ENCODE measurements around the gene PLIN5.

PLIN5 gene

DNA sequence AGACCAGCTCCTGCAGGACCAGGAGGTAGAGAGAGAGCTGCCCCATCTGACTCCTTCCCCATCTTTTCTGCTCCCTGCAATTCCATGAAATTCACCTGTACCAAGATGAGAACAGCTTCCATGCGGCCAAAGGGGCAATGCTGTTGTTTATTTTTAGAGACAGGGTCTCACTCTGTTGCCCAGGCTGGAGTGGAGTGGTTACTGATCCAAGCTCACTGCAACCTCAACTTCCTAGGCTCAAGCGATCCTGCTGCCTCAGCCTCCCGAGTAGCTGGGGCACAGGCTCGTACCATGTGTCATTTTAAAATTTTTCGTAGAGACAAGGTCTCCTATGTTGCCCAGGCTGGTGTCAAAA is 13.2 kb downstream of the PLIN5 start:
- DNase-seq (ENCODE audit: low read depth, low spot score), result no peak
- TF ChIP-seq, protein P1, sequence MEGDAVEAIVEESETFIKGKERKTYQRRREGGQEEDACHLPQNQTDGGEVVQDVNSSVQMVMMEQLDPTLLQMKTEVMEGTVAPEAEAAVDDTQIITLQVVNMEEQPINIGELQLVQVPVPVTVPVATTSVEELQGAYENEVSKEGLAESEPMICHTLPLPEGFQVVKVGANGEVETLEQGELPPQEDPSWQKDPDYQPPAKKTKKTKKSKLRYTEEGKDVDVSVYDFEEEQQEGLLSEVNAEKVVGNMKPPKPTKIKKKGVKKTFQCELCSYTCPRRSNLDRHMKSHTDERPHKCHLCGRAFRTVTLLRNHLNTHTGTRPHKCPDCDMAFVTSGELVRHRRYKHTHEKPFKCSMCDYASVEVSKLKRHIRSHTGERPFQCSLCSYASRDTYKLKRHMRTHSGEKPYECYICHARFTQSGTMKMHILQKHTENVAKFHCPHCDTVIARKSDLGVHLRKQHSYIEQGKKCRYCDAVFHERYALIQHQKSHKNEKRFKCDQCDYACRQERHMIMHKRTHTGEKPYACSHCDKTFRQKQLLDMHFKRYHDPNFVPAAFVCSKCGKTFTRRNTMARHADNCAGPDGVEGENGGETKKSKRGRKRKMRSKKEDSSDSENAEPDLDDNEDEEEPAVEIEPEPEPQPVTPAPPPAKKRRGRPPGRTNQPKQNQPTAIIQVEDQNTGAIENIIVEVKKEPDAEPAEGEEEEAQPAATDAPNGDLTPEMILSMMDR (IDR thresholded peaks at IDR 0.05; ENCODE audit: low read depth, low read length), result no peak
- in situ Hi-C loops (cut with HindIII; ENCODE audit: low sequenced_read_pairs), result no loop called here
- H3K4me3 ChIP-seq (ENCODE audit: low read depth, low read length), result no peak overlapping the region

DNA sequence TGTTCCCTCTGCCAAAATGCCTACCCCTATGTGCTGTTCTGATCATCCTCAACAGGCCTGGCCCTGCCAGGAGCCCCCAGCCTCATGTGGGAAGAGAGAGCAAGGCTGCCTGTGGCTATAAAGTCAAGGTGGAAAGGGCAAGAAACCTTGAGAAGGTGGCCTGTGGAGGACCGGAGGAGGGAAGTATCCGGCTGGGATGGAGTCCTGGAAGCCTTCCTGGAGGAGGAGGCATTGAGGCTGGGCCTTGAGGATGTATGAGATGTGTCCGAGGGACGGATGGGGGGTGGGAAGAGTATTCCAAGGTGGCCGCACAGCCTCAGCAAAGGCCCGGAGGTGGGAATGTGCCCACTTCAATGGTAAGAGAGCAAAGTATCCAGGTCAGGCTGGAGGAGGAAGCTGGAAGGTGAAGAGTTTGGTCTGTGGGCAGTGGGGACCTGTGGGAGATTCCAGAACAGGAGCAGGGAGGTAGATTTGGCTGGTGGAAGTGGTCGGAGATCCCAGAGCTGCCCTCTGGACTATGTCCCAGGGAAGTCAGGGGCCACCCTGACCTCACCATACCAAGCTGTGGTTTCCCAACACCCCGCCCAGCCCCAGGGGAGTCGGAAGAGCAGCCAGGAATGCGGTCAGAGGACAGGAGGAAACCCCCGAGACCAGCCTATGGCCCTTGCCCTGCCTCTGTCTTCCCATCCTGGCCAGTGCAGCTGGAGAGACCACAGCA is 13.7 kb downstream of the PLIN5 start:
- DNase-seq (ENCODE audit: low read depth, low spot score), result no peak
- H3K4me3 ChIP-seq (ENCODE audit: low read depth, low read length), result no peak overlapping the region
- TF ChIP-seq, protein P1 (IDR thresholded peaks at IDR 0.05; ENCODE audit: low read depth, low read length), result no peak
- in situ Hi-C loops (cut with HindIII; ENCODE audit: low sequenced_read_pairs), result no loop called here

DNA sequence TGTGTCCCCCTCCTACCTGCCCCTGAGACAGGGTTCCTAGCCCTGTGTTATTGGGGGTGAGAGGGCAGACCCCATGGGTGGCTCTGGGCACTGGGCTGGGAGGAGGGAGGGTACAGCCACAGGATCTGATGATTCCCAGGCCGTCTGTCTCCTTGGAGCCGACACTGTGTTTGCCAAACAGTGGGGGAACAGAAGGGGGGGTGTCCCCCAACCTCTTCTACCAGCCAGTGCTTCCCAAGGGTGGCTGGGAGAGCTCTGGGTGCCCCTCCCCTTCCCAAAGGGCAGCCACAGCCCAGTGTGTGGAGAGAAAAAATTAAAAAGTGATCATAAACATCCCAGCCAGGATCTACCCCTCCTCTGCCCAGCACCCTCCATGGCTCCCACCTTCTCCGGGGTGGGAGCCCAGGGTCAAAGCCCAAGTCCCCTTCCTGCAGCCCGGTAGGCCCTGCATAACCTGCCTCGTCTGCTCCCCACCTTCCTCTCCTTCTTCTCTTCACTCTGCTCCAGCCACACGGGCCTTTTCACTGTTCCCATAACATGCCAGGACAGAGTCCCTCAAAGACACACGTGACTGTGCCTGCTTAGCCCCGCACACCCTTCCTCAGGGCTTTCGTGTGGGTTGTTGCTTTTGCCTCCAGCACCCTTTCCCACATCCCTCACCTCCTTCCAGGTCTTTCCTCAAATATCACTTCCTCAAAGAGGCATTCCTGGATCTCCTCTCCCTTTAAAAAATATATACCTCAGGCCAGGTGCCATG is 15.3 kb downstream of the PLIN5 start:
- H3K4me3 ChIP-seq (ENCODE audit: low read depth, low read length), result no peak overlapping the region
- TF ChIP-seq, protein P1 (IDR thresholded peaks at IDR 0.05; ENCODE audit: low read depth, low read length), result no peak

DNA sequence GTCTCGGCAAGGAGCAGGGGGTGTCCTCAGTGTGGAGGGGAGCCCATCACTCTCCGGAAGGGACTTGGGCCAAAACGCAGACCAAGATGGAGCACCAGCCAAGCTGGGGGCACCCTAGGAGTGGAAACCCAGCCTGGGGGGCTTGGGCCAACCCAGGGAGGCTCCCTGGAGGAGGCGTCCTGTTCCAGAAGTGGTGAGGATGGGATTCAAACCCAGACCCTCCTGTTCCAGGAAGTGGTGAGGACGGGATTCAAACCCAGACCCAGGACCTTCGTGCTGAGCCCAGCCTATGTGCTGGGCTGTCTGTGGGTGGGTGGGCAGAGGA is 15.9 kb downstream of the PLIN5 start:
- TF ChIP-seq, protein P1 (IDR thresholded peaks at IDR 0.05; ENCODE audit: low read depth, low read length), result no peak
- no peak for DNase-seq (ENCODE audit: low read depth, low spot score)
- H3K4me3 ChIP-seq (ENCODE audit: low read depth, low read length), result no peak overlapping the region
- in situ Hi-C loops (cut with HindIII; ENCODE audit: low sequenced_read_pairs), result no loop called here

More for the DNA sequence above, 15.3 kb downstream of the PLIN5 start:
- in situ Hi-C loops (cut with HindIII; ENCODE audit: low sequenced_read_pairs), result no loop called here
- no peak for DNase-seq (ENCODE audit: low read depth, low spot score)

DNA sequence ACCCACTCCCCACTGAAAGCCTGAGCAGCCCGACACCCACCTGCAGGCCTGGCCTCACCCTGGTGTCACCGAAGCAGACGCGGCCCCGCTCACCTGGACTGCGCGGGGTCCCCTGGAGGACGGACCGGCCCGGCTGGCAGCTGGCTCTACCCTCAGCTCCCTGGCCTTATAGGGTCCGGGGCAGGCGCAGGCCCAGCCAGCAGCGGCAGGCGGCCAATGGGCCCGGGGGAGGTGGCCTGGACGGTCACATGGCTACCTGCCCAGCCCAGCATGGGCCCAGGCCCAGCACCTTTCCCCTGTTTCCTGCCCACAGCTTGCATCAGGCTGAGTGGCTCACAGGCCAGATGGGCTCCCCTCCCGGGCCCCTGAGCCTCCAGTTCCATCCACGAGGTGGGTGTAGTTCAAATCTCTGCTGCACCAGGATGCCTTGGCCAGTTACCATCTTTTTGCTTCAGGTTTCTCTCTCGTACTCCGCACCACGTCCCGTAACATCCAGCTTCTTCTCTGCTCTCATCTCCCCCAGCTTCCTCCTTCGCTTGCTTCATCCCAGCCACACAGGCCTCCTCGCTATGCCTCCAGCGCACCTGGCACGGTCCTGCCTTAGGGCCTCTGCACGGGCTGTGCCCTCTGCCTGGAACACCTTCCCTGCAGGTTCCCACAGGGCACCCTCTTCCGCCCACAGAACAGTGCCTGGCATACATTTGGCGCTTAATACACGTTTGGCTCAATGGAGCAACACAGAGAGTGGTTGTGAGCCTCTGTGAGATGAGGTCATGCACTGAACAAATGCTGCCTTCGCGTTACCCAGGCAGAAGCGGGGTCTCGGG is 16.5 kb downstream of the PLIN5 start, which contains the start of gene PLIN4:
TSS of gene PLIN4 (minus strand) at position 142 of the 827 bp plus-strand sequence. CDS start 214 bp downstream, outside the sequence.
- in situ Hi-C loops (cut with HindIII; ENCODE audit: low sequenced_read_pairs), result no loop called here
- no peak for DNase-seq (ENCODE audit: low read depth, low spot score)
- no peak within 1 kb of the TSS for H3K4me3 ChIP-seq (ENCODE audit: low read depth, low read length)

More for the DNA sequence above, 16.5 kb downstream of the PLIN5 start, which contains the start of gene PLIN4:
- TF ChIP-seq, protein P1 (IDR thresholded peaks at IDR 0.05; ENCODE audit: low read depth, low read length), result no peak

Data from astrocyte of the spinal cord (primary cell).